Skeletal muscle satellite cell (primary cell): ENCODE measurements around the gene WDR5.

Source experiments
- H3K27me3 ChIP-seq: 2 replicates; pipeline ENCODE4 v1.7.0; 2013; ENCODE audit warnings: low read length; ENCODE audit not compliant: control insufficient read depth, insufficient read depth
- H3K36me3 ChIP-seq: 2 replicates; pipeline ENCODE4 v1.7.0; 2013; ENCODE audit warnings: mild to moderate bottlenecking, control low read depth, low read length; ENCODE audit not compliant: insufficient read depth
- H3K4me1 ChIP-seq: 2 replicates; pipeline ENCODE4 v1.7.0; 2013; ENCODE audit warnings: low read length; ENCODE audit not compliant: control insufficient read depth, insufficient read depth
- H3K4me2 ChIP-seq: 2 replicates; pipeline ENCODE4 v1.7.0; 2013; ENCODE audit warnings: mild to moderate bottlenecking, low read length
- H3K4me3 ChIP-seq: 2 replicates; pipeline ENCODE4 v1.7.0; 2013; ENCODE audit warnings: low read length
- H3K9ac ChIP-seq: 2 replicates; pipeline ENCODE4 v1.7.0; 2013; ENCODE audit warnings: mild to moderate bottlenecking, low read depth, low read length, moderate library complexity
- H3K9me3 ChIP-seq: replicated peaks from 2 replicates; pipeline ENCODE4 v1.7.0; 2013; ENCODE audit warnings: mild to moderate bottlenecking, control low read depth, low read length

Gene WDR5

DNA sequence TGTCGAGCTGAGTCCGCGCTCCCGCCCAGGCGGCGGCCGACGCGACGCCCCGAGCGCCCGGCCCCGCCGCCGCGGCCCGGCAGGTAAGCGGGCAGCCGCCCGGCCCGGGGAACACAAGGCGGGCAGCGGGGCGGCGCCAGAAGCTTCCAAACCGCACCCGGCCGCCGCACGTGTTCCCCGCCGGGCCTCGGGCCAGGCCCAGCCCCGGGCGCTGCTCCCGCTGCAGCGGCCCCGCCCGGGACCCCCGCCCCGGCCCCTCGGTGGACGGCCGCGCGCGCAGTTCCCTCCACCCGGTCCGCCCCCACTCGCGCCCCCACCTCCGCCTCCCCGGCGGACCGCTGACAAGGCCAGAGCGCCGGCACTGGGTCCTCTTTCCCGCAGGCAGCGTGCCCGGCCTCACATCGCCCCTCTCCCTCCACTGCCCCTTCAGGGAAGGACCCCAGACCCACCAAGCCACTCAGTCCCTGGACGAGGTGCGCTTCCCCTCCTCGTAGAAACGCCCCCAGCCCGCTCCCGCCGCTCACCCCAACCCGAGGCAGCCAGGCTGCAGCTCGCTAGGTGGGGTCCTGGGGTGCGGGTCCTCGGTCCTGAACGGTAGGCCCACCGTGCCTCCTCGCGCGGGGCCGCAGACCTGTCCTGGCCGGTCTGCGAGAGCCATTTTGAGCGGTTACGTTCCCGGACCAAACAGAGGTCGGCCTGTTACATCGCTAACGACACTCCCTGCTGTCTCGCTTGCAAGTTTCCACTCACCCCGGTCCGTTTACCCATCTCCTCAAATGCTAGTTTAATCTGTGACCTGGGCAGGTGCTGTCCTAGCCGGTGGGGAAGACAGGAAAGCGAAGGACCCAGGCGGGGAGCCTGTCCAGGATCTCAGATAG is 475 bp downstream of the WDR5 start:
- Histone ChIP-seq H3K4me1 (peaks cover 38% of the 10 kb centered on the region), H3K9me3 (no peaks in the 10 kb centered on the region), H3K4me3 (peak overlapping the region; percentile 99), H3K4me2 (peak overlapping the region; percentile 95), H3K36me3 (peaks cover 6% of the 10 kb centered on the region), H3K9ac (peak overlapping the region; percentile 92), H3K27me3 (no peaks in the 10 kb centered on the region)

DNA sequence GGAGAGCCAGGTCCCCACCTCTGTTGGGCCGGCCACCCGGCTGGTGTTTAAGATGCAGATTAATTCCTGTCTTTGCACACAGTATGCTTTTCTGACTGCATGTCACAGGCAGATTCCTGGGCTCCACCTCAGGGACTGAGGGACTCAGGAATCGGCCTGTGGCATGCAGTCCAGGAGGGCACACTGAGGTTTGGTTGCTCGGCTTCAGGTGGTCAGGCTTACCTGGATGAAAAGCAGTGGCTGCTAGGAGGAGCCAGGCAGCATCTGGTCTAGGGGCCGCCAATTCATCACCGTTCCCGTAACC is 1.1 kb downstream of the WDR5 start:
- H3K36me3 ChIP-seq = peaks cover 11% of the 10 kb centered on the region
- H3K9me3 ChIP-seq = no peaks in the 10 kb centered on the region
- peak overlapping the region; percentile 95 for H3K4me2 ChIP-seq
- peaks cover 38% of the 10 kb centered on the region for H3K4me1 ChIP-seq
- no peaks in the 10 kb centered on the region for H3K27me3 ChIP-seq
- peak overlapping the region; percentile 92 for H3K9ac ChIP-seq
- peak overlapping the region; percentile 99 for H3K4me3 ChIP-seq

DNA sequence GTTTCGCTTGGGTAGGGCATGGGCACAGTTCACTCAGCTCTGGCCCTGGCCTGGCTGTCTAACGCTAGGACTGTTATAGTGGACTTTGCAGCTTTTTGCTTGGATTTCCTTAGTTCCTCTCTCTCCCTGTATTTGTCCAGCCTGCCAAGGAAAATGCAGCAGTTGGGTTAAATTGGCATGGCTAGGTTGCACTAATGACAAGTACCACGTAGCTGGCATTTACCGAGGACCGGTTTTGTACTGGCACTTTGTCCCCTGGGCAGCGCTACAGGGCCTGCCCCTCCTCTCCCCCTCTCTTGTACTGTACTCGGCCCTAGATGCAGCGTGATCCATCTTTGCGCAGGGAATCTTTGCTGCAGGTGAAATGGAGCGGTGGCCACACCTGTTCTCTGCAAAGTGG is 2.4 kb downstream of the WDR5 start:
- peaks cover 38% of the 10 kb centered on the region for H3K4me1 ChIP-seq

DNA sequence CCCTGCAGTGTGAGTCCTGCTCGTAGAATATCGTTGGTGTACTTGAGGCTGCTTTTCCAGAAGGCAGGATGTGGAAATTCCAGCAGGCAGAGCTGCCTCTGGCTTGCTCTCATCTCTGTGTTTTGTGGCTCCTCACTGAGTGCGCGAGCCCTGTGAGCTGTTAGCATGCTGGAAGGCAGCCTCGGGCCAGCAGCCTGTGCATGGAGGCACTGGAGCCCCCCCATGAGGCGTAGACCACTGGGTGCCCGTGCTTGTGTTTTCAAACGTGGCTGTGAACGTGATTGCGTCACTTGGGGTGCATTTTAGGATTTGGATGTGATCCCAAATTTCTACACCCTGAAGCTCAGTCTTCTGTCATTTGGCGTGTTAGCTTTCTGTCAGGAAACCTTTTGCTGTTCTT is 3.2 kb downstream of the WDR5 start:
- Histone ChIP-seq H3K4me3 (peak overlapping the region; percentile 99), H3K36me3 (peaks cover 22% of the 10 kb centered on the region)

More for the DNA sequence above, 2.4 kb downstream of the WDR5 start:
- Histone ChIP-seq H3K36me3 (peaks cover 18% of the 10 kb centered on the region), H3K27me3 (no peaks in the 10 kb centered on the region), H3K9me3 (no peaks in the 10 kb centered on the region), H3K4me3 (peak overlapping the region; percentile 99), H3K4me2 (peak overlapping the region; percentile 95), H3K9ac (peak overlapping the region; percentile 11)

DNA sequence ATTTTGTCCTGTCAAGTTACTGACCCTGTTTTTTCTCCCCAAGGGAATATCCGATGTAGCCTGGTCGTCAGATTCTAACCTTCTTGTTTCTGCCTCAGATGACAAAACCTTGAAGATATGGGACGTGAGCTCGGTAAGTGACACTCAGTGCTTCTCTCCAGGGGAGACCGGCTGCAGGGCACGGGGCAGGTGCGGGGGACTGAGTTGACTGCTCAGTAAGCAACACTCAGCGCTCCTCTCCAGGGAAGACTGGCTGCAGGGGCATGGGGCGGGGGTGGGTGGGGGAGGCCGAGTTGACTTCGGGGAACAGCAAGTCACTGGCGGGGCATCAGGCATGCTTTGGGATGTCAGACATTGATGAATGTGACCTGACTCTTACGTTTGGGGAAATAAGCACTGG is 6.0 kb downstream of the WDR5 start:
- Histone ChIP-seq H3K27me3 (no peaks in the 10 kb centered on the region), H3K4me1 (peaks cover 27% of the 10 kb centered on the region), H3K4me3 (no peak overlapping the region), H3K9ac (no peak overlapping the region), H3K4me2 (no peak overlapping the region), H3K36me3 (peaks cover 40% of the 10 kb centered on the region), H3K9me3 (no peaks in the 10 kb centered on the region)

More for the DNA sequence above, 3.2 kb downstream of the WDR5 start:
- peak overlapping the region; percentile 95 for H3K4me2 ChIP-seq
- peaks cover 38% of the 10 kb centered on the region for H3K4me1 ChIP-seq
- no peaks in the 10 kb centered on the region for H3K9me3 ChIP-seq
- no peaks in the 10 kb centered on the region for H3K27me3 ChIP-seq
- H3K9ac ChIP-seq = peak overlapping the region; percentile 29

DNA sequence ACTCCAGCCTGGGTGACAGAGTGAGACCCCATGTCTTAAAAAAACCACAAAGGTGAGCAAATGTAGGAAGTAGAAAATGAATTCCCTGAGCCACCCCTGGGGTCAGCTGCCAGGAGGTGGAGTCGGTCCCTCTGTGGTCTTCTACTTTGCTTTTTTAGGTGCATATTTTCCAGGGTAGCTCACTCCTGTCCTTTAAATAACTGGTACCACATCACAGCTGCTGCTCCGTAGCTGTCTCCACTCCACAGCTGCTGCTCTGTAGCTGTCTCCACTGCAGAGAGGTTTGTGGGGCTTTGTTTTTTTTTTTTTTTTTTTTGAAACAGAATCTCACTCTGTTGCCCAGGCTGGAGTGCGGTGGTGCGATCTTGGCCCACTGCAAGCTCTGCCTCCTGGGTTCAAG is 8.9 kb downstream of the WDR5 start:
- no peaks in the 10 kb centered on the region for H3K9me3 ChIP-seq
- peaks cover 62% of the 10 kb centered on the region for H3K36me3 ChIP-seq
- no peak overlapping the region for H3K4me2 ChIP-seq

DNA sequence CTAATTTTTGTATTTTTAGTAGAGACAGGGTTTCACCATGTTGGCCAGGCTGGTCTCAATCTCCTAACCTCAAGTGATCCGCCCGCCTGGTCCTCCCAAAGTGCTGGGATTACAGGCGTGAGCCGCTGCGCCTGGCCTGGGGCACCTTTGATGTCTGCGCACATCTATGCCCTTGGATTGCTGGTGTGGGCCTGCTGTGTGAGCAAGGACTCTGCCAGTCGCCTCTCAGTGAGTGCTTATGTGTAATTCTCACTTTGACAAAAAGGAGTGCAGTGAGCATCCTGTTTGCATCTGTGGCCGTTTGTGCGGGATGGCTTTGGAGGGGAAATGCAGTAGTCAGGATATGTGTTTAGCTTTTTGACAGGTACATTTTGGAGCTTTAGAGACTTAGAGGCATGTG is 9.4 kb downstream of the WDR5 start:
- no peak overlapping the region for H3K4me3 ChIP-seq
- peaks cover 66% of the 10 kb centered on the region for H3K36me3 ChIP-seq
- H3K27me3 ChIP-seq = no peaks in the 10 kb centered on the region
- no peak overlapping the region for H3K4me2 ChIP-seq
- H3K4me1 ChIP-seq = no peaks in the 10 kb centered on the region
- no peak overlapping the region for H3K9ac ChIP-seq
- no peaks in the 10 kb centered on the region for H3K9me3 ChIP-seq

More for the DNA sequence above, 8.9 kb downstream of the WDR5 start:
- Histone ChIP-seq H3K4me3 (no peak overlapping the region), H3K4me1 (no peaks in the 10 kb centered on the region), H3K27me3 (no peaks in the 10 kb centered on the region), H3K9ac (no peak overlapping the region)

DNA sequence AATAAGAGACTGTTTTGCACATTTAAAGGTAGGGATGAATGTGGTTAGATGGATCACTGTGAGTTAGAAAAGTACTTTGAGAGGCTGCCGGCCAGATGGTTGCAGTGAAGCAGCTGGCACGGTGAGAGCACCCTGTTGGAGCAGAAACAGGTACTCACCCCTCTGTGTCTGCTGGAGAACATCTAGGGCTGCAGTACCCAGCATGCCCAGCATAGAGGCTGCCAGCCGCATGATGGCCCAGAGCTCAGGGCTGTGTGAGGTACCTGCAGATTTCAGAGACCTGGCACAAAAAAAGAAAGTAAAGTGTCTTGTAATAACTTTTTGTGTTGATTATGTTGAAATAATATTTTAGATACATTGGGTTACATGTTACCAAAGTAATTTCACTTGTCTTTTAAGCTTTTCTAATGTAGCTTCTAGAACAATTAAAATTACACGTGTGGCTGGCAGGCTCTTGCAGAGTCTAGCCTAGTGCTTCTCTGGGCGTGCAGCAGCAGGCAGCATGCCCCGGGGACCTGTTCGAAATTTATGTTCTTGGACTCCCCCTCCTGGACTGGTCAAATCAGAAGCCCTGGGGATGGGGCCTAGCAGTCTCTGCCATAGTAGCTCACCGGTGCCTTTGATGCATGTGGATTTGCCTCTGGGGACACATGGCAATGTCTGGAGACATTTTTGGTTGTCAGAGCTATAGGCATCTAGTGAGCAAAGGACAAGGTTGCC is 11.1 kb downstream of the WDR5 start:
- H3K36me3 ChIP-seq = peaks cover 72% of the 10 kb centered on the region
- no peak overlapping the region for H3K4me3 ChIP-seq
- no peaks in the 10 kb centered on the region for H3K9me3 ChIP-seq
- H3K4me1 ChIP-seq = no peaks in the 10 kb centered on the region
- no peak overlapping the region for H3K9ac ChIP-seq
- no peak overlapping the region for H3K4me2 ChIP-seq
- no peaks in the 10 kb centered on the region for H3K27me3 ChIP-seq

DNA sequence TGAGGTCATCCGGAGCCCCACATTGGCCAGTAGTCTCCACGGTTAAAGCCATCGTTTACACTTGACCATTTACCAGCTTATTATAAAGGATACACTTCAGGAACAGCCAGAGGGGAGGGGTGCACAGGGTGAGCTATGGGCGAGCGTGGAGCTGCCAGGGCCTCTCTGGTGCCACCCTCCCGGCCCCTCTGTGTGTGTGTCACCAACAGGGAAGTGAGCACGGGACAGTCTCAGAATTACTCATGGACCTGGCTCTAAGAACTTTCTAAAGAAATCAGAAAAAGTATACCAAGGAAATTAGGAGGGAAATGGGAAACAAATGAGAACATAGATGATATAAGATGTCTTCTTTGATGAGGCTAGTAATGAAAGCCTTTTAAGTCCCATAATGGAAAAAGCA is 13.5 kb downstream of the WDR5 start:
- Histone ChIP-seq H3K4me1 (no peaks in the 10 kb centered on the region), H3K4me2 (no peak overlapping the region), H3K9me3 (no peaks in the 10 kb centered on the region), H3K9ac (no peak overlapping the region), H3K27me3 (no peaks in the 10 kb centered on the region), H3K36me3 (peaks cover 82% of the 10 kb centered on the region), H3K4me3 (no peak overlapping the region)

DNA sequence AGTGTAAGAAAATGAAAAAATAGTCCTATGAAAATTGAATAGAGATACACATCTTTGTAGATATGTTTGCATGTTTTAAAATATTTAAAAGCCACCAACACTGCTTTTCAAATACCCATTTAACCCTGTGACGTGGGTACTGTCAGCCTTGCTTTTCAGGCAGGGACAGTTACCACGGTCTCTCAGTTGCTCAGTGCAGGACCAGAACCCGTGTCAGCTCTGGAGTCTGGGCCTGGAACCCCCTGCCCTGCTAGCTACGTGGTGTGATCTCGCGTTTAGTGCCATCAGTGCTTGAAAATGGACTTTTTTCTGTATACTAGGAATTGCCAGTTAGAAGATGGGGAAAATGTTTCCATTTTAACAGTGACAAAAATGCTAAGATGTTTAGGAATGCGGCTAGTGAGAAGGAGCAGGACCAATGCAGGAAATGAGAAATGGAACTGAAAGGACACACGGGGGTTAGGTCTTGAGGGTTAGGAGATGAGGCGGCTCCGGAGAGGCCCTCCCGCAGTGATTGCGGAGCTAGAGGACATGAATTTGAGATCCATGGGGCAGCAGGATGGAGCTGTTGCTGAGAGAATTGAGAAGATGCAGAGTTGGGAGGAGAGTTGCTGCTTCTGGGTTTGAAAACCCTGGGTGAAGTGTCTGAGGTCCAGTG is 14.8 kb downstream of the WDR5 start:
- Histone ChIP-seq H3K4me3 (no peak overlapping the region), H3K9ac (no peak overlapping the region), H3K4me2 (no peak overlapping the region), H3K4me1 (no peaks in the 10 kb centered on the region), H3K9me3 (no peaks in the 10 kb centered on the region), H3K27me3 (no peaks in the 10 kb centered on the region), H3K36me3 (peaks cover 88% of the 10 kb centered on the region)

DNA sequence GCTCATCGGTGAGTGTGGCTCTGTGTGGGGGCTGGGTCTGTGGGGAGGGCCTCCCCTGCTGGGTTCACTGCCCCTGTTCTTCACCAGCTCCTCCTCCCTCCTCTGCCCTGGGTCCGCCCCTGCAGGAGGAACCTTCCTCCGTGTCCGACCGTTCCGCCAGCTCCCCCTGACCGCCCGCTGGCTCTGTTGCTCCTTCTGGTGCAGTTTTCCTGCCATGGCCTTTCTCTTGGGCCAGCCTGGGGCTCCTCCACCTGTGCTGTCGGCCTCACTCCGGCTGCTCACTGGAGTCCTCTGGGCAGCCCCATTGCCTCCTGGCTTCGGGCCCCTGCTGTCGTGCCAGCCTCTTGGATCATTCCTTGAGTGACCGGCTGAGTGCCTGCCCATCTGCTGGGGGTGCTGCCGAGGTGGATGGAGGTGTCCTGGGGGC is 16.2 kb downstream of the WDR5 start:
- Histone ChIP-seq H3K27me3 (no peaks in the 10 kb centered on the region), H3K4me2 (no peak overlapping the region), H3K4me3 (no peak overlapping the region), H3K9me3 (no peaks in the 10 kb centered on the region), H3K4me1 (no peaks in the 10 kb centered on the region), H3K36me3 (peaks cover 94% of the 10 kb centered on the region), H3K9ac (no peak overlapping the region)
